NAMALWA (cell line): ENCODE results near the gene ZNF174.

Experiments used
- DNase-seq: peaks from one replicate; pipeline ENCODE4 v3.0.0-alpha.2; 2015; ENCODE audit warnings: low spot score

Gene ZNF174

DNA sequence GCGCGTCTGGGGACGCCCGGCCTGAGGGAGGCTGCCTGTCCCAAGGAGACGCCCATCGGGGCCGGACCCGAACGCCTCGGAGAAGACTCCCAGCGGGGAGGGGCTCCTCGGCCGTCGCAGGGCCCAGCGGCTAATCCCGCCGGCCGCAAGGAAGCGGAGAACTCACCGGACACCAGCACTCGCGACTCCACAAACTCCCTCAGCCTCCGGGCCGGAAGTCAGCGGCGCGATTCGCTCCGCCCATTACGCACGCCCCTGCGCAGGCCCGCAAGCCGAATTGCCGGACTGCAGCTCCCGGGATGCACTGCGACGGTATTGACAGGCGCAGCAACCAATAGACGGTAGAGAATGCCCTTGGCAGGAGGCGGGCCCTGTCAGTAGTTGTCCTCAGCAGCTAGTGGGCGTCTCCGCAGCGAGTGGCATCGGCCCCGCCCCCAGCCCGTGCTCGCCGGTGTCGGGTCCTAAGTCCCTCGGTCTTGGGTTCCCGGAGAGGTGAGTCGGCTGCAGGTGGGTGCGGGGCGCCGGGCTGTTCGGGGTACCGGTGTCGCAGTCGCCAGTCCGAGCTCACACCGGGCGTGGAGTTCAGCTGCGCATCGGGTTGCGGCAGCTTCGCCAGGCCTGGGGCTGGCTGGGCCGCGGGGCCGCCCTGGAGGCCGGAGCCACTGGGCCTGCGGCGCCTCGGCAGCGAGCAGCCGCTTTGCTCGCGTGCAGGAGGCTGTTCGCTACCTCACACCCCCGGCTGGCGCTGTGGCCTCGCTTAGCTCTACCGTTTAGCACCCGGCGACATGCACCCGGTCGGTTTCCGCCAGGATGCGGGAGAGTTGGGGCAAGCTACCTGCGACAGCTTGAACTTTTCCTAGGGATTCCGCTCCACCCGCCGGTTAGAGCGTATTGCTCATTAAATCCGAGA, at the start of gene ZNF174, which contains the start of gene ZSCAN32:
ZNF174 (plus strand) TSS at position 437 of the 910 bp plus-strand sequence. CDS start 790 bp downstream, outside the sequence.
ZSCAN32 (minus strand) TSS at position 226 of the 910 bp plus-strand sequence. CDS start 3,447 bp downstream, outside the sequence.
- peak; percentile 99 for DNase-seq

- DNase-seq: no peak
Observed at GRCh38 chr16:3355589-3355988, 45.4 kb upstream of the ZNF174 start, which contains the start of gene OR2C1. Gene OR2C1 (plus strand): TSS chr16:3355889. CDS start chr16:3355941, 52 bp downstream.

- DNase-seq: no peak
Observed at GRCh38 chr16:3356118-3356517, 44.9 kb upstream of the ZNF174 start.

DNA sequence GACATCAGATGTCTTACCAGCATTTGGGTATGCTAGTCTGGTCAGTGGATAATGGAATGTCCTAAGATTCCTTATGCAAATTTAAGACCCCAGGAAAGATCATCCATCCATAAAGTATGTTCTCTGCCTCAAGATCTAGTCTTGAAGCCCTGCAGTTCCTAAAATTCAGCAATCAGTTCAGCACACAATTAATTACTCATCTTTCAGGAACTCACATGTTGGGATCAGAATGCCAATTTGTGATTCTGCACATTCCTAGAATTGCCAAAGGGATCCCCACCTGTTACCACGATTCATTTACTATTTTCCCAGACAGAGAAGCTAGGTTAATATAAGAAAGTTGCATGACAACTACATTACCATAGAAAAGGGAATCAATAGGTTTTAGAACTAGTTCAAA, 42.1 kb upstream of the ZNF174 start:
- DNase-seq: no peak

GRCh38 chr16:3362931-3363330, 38.1 kb upstream of the ZNF174 start:
- DNase-seq: no peak

DNA sequence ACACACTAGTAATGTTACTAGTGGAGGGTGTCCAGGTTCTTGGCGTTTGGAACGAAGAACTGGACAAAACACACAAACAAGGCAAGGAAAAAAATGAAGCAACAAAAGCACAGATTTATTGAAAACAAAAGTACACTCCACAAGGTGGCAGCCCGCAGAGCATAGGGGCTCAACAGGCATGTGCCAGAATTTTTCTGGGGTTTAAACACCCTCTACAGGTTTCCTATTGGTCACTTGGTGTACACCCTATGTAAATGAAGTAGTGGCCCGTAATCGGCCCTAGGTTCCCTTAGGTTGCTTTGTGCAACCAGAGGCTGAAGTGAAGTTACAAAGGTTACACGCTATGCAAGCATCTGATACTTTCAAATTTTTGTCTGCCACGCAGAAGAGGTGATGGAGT, 37.2 kb upstream of the ZNF174 start:
- peak; percentile 64 for DNase-seq

DNA sequence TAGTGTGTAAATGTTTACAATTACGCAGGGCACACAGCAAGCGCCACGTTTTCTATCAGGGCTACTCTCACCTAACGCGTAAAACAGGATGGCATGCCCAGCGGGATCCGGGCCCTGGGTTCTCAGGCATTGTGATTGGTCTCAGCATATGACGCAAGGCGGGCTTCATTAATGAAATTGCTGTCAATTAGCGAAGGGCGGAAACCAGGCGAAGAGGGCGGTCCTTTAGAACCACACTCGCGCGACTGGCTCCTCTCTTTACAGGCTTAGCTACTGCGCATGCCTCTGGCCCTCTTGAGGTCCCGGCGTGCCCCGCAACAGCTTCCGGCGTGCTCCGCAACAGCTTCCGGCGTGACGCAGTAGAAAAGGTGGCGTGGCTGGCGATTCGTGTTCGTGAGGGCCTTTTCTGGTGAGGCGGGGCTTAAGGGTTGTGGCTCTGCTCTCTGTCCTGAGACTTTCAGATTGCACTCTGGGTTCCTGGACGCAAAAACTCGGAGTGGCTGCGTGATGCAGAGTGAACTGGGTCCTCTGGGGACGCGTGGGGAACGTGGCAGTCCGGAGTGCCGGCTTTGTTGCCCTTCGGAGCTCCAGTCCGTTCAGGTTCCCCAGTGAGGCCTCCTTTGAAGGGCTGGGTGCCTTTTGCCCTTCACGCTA, 36.1 kb upstream of the ZNF174 start:
- peak; percentile 97 for DNase-seq

- no peak for DNase-seq
Observed at GRCh38 chr16:3369073-3369472, 31.9 kb upstream of the ZNF174 start.

DNA sequence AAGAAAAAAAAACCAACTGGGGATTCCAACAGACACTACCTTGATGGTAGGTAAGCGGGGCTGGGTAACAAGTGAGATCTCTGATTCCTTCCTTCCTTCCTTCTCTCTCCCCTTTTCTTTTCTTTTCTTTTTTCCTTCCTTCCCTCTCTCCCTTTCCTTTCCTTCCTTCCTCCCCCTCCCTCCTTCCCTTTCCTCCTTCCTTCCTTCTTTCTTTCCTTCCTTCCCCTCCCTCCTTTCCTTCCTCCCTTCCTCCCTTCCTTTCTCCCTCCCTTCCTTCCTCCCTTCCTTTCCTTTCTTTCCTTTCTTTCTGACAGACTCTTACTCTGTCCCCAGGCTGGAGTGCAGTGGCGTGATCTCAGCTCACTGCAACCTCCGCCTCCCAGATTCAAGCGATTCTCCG, 25.3 kb upstream of the ZNF174 start:
- no peak for DNase-seq

DNA sequence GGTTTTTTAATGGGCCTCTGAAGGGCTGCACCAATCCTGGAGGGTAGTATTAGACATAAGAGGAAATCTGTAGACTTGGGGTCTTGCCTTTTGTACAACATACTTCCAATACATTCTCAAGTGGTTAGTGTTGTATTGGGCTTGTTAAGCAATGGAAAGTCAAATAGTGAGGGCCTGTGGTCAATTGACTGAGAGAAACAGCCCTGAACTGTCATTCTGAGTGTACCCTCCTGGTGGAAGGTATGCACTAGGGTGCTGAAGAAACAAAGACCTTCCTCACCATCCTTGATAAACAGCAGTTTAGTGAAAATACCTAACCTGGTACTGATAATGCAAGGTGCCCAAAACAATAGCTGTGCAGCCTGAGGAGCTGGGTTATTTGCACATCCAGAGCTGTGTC, 23.1 kb upstream of the ZNF174 start:
- DNase-seq: no peak

GRCh38 chr16:3383045-3383448, 18.0 kb upstream of the ZNF174 start:
- no peak for DNase-seq

DNA sequence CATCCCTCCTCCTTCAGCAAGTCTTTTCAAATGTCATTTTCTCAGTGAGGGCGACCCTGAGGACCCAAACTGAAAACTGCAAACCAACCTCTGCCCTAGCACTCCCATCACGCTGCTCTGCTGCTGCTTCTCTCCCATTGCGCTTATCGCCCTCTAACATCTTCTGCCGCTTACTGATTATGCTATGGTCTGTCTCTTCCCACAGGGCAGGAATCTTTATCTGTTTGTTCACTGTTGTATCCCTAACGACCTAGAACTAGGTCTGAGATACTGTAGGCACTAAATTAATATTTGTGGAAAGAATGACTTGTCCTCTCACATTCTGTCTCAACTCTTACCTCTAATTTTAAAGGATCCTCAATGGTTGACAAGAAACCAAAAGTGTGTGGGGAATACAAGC, 12.7 kb upstream of the ZNF174 start:
- DNase-seq: no peak

- no peak for DNase-seq
Observed at GRCh38 chr16:3389663-3390338, 11.2 kb upstream of the ZNF174 start.

GRCh38 chr16:3400446-3400778, 603 bp upstream of the ZNF174 start:
- no peak for DNase-seq

GRCh38 chr16:3401719-3402397, 843 bp downstream of the ZNF174 start:
- peak; percentile 35 for DNase-seq

GRCh38 chr16:3408561-3409197, 7.7 kb downstream of the ZNF174 start:
- DNase-seq: no peak

DNA sequence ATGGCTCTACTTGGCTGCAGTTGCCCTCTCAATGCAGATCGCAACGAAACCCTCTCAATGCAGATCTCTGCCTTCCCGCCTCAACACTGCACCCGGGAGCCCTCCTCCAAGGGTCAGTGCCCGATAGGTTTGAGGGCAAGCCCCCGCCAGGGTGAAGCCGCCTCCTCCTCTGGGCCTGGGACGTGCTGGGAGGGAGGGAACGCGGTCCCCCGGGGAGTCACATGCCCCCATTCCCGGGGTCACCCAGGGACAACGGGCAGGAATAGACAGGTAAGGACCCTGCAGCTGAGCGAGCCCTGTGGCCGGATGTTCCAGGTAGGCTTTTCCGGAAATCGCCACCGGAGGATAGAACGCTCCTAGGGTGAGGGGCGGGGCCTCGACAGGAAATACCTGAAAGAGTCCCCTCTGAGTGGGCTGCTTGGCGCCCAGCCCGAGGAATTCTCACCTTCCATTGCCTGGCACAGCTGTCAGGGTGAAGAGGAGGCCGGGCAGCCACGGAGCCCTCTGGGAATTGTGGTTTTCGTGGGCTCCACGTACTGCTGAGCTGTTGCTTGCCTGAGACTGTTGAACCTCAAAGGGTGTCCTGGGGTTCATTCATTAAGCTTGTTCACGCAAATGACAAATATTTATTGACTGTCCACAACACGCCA, 12.8 kb downstream of the ZNF174 start:
- no peak for DNase-seq

- no peak for DNase-seq
Observed at GRCh38 chr16:3431779-3432219, 30.8 kb downstream of the ZNF174 start.

DNA sequence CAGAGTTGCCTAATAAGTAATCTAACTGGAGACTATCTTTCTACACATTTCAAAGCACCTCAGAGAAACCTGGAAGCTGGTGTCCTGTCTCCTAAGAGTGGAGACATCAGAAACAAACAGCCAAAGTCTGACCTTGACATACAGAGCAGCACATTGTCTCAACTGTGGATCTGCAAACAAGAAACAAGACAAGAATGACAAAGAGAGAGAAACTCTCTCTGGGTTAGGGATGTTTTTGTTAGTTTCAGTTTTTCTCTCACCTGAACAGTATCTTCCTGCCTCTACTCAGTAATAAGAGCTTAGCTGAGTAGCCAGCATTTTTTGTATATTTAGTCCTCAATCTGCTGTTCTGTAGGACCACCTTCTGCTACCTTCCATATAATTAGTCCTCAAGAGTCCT, 33.4 kb downstream of the ZNF174 start:
- no peak for DNase-seq

DNA sequence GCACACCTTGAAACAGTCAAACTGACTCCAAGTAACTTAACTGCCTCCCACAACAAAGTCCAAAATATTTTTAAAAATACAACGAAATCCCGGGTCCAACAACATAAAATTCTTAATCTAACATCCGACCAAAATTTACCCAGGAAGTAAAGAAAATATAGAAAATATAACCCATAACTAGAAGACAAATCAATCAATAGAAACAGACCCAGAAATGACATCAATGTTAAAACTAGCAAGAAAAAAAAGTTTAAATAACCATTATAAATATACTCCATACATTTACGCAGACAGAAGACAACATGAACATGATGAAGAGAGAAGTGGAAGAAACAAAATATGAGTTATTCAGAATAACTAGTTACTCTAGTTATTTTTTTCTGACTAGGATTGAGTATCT, 38.6 kb downstream of the ZNF174 start:
- DNase-seq: no peak
